Measurements from ENCODE around the gene TEDC2. TPM values are rescaled to one million over a fixed set of nuclear protein-coding genes. Genes with fewer than 3 reads are reported as not detected.

The TEDC2 gene
- total RNA-seq, 4 donors from 2014 or later, result 1.8 to 7.0 TPM; not detected in 2

- Histone ChIP-seq H3K36me3 (no peaks in the 10 kb centered on the region), H3K9me3 (no peaks in the 10 kb centered on the region), H3K27ac (no peak overlapping the region), H3K4me3 (no peak overlapping the region), H3K27me3 (no peaks in the 10 kb centered on the region), H3K4me1 (no peaks in the 10 kb centered on the region)
- TF ChIP-seq POLR2A (IDR thresholded peaks at IDR 0.05) (no peak), CTCF (IDR thresholded peaks at IDR 0.05) (no peak)
- intact Hi-C loops (cut with DNase I; ENCODE audit: low total_unique reads), result loop anchor here (10.0 kb wide), 1 partner anchor 162 kb away; no protein-coding TSS in a partner anchor
- no peak for DNase-seq
Measured at GRCh38 chr16:2496223-2497115, 36.6 kb downstream of the TEDC2 start.

- Histone ChIP-seq H3K27ac (no peak overlapping the region), H3K27me3 (no peaks in the 10 kb centered on the region), H3K4me3 (no peak overlapping the region), H3K4me1 (peaks cover 0 to 7% of the 10 kb centered on the region in 2 donors), H3K9me3 (no peaks in the 10 kb centered on the region), H3K36me3 (no peaks in the 10 kb centered on the region)
- TF ChIP-seq CTCF (IDR thresholded peaks at IDR 0.05) (no peak), POLR2A (IDR thresholded peaks at IDR 0.05) (no peak)
- intact Hi-C loops (cut with DNase I; ENCODE audit: low total_unique reads), result loop anchor here (10.0 kb wide), 1 partner anchor 162 kb away; no protein-coding TSS in a partner anchor
- DNase-seq, result no peak
Measured at GRCh38 chr16:2497116-2497630, 37.3 kb downstream of the TEDC2 start.

- intact Hi-C loops (cut with DNase I; ENCODE audit: low total_unique reads), result loop anchor here (10.0 kb wide), 1 partner anchor 163 kb away; no protein-coding TSS in a partner anchor
- Histone ChIP-seq H3K9me3 (no peaks in the 10 kb centered on the region), H3K4me3 (no peak overlapping the region), H3K27ac (no peak overlapping the region), H3K27me3 (no peaks in the 10 kb centered on the region), H3K4me1 (peaks cover 0 to 14% of the 10 kb centered on the region in 2 donors), H3K36me3 (no peaks in the 10 kb centered on the region)
- no peak for TF ChIP-seq CTCF (IDR thresholded peaks at IDR 0.05)
- no peak for TF ChIP-seq POLR2A (IDR thresholded peaks at IDR 0.05)
- no peak for DNase-seq
Measured at GRCh38 chr16:2497695-2498484, 38.0 kb downstream of the TEDC2 start.

GRCh38 chr16:2498531-2499253 is 38.8 kb downstream of the TEDC2 start:
- DNase-seq, result no peak
- no peak overlapping the region for H3K27ac ChIP-seq
- H3K4me3 ChIP-seq, result no peak overlapping the region
- H3K9me3 ChIP-seq, result no peaks in the 10 kb centered on the region
- no peaks in the 10 kb centered on the region for H3K36me3 ChIP-seq
- H3K4me1 ChIP-seq, result peaks cover 0 to 14% of the 10 kb centered on the region in 2 donors
- TF ChIP-seq CTCF (IDR thresholded peaks at IDR 0.05), result no peak
- TF ChIP-seq POLR2A (IDR thresholded peaks at IDR 0.05), result no peak
- intact Hi-C loops (cut with DNase I; ENCODE audit: low total_unique reads), result loop anchor here (10.0 kb wide), 1 partner anchor 164 kb away; no protein-coding TSS in a partner anchor
- no peaks in the 10 kb centered on the region for H3K27me3 ChIP-seq

Measured in uterus (tissue), 4 donors.